GM23248 (cell line): ENCODE data around the gene PRKD1.

Experiments used
- EZH2 ChIP-seq: fragments of 200-600 bp; sonication (generic); IDR thresholded peaks from 2 replicates; pipeline ENCODE4 v1.6.1; 2018; ENCODE audit warnings: antibody characterized with exemption, mild to moderate bottlenecking; ENCODE audit not compliant: insufficient read depth, poor library complexity, severe bottlenecking
- EZH2phosphoT487 ChIP-seq: fragments of 200-600 bp; sonication (generic); IDR thresholded peaks from 2 replicates; pipeline ENCODE4 v1.6.1; 2018; ENCODE audit warnings: antibody characterized with exemption, moderate library complexity, mild to moderate bottlenecking, low read depth; ENCODE audit not compliant: insufficient read depth

GRCh38 chr14:29898470-29898869 lies 29.2 kb downstream of the PRKD1 start:
- TF ChIP-seq EZH2 (no peak), EZH2phosphoT487 (no peak)
